Subcutaneous adipose tissue (tissue), 4 donors: ENCODE data around the gene JAGN1. TPM values are rescaled to one million over a fixed set of nuclear protein-coding genes. Genes with fewer than 3 reads are reported as not detected.

Experiments
- total RNA-seq, 4 donors: library from RNA; depleted of rRNA; stranded (reverse); fragments of >200 nt; gene quantifications; one replicate each; pipeline ENCODE4 v1.1.0, GENCODE V29; 2016
- TF ChIP-seq, protein P1 (sequence below): fragments of 450-650 bp; IDR thresholded peaks from one replicate; pipeline ENCODE4 v1.5.1; 2016; ENCODE audit warnings: low read depth, mild to moderate bottlenecking, control low read depth, antibody characterized with exemption, moderate library complexity

Gene JAGN1
- total RNA-seq, 4 donors from 2014 or later: 53.7 to 83.8 (median 60.2) TPM

DNA sequence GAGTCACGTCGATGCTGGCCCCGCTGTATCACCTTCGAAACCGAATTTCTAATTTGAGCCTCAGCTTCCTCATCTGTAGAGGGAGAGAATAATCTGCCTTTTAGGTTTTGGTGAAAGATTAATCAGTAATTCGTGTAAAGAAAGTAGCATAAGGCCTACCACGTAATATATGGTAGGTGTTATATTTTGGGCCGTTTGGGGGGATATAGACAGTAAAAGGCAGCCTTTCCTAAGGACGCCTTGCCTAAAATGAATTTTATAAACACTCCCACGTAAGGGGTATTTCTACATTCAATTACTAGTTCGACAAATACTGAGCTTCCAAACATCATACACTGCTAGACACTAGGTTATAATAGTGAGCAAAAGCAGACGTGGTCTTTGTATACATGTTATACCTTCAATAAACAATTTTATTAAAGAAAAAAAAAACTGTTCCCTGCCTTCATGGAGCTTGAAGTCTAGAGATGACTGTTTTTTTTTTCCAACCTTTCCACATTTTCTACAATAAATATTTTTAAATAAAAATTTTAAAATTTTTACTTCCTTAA is 737 bp downstream of the JAGN1 start:
- TF ChIP-seq, protein P1, sequence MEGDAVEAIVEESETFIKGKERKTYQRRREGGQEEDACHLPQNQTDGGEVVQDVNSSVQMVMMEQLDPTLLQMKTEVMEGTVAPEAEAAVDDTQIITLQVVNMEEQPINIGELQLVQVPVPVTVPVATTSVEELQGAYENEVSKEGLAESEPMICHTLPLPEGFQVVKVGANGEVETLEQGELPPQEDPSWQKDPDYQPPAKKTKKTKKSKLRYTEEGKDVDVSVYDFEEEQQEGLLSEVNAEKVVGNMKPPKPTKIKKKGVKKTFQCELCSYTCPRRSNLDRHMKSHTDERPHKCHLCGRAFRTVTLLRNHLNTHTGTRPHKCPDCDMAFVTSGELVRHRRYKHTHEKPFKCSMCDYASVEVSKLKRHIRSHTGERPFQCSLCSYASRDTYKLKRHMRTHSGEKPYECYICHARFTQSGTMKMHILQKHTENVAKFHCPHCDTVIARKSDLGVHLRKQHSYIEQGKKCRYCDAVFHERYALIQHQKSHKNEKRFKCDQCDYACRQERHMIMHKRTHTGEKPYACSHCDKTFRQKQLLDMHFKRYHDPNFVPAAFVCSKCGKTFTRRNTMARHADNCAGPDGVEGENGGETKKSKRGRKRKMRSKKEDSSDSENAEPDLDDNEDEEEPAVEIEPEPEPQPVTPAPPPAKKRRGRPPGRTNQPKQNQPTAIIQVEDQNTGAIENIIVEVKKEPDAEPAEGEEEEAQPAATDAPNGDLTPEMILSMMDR: no peak

DNA sequence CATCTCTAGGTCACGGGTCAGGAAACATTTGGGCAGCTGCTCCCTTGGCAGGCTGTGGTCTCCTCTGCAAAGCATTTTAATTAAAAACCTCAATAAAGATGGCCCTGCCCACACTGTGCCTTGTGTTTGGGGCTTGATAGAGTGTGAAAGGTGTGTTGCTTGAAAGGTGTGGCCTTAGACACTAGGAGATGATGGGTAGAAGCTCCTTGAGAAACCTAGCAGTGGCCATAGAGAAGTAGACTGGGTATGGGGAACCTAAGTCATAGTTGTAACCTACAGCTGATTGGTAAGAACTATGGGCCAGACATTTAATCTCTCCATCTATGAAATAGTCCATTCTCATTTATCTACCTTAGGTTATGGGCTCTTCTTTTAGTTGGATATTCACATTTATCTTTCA is 3.3 kb downstream of the JAGN1 start:
- TF ChIP-seq, protein P1: no peak

DNA sequence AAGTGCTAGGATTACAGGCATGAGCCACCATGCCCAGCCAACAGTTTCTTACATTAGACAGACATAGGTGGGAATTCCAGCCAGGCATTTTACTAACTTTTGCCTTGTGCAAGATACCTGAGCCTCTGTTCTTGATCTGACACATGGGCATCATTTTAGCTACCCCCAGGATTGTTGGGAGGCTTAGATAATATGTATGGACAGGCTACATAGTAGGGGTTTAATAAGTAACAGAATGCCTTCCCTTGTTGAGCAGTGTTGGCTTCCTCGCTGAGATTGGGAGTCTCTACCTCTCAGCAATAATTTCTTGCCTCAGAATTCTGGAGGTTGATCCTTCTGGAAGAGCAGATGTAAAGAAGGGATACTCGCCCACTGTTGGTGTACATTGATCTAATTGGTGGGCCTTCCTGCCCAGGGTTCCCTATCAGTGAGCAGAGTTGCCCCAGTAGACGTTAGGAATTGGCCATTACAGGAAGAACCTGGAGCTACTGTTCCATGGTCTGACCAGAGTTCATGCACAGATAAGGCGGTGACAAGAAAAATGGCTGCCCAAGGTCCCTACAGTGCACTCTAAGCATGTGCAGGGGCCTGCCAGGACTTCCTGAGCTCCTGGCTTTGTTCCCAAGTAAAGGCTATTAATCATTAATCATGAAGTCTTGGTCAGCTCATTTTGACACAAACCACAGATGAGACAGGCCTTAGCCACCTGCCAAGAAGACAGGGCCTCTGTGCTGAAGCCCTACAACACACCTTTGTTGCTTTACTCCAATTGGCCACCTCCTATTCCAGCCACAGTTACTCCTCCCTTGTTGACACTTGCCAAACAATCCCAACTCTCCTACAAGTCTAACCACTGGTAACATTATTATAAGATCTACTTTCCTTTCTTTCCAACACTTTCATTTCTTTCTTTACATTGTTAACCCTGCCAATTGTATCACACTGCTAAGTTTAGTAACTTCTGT is 7.3 kb downstream of the JAGN1 start:
- TF ChIP-seq, protein P1: no peak

DNA sequence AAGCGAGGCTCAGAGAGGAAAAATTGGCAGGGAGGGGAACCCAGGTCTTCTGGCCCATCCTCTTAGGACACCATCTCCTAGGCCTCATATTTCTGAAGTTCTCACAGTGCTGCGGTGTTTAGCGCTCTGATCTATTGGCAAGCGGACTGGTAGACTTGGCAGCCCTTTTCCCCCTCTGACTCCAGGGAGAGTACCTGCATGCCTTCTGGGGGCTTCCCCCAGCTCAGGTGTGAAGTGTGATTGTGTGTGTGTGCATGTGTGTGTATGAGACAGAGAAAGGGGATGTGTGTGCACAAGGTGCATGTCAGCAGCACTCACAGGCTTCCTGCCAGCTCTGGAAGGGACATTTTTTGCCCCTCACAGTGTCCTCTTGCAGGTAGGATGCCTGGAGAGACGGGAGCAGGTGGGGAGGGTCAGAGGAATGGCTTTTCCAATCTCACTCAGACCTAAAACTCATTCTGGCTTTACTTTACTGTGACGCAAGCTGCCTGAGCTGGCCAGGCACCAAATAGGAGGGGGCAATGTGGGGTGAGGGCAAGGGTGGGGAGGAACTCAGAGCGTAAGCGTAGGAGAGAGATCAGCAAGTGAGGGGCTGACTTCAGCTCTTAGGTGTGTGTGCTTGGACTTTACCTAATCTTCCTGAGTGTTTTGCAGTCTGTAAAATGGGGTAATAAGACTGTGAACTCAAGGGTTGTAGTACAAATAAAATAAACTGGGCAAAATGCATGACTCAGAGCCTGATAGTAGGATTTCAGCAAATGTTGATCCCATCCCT is 8.2 kb downstream of the JAGN1 start:
- TF ChIP-seq, protein P1: no peak

DNA sequence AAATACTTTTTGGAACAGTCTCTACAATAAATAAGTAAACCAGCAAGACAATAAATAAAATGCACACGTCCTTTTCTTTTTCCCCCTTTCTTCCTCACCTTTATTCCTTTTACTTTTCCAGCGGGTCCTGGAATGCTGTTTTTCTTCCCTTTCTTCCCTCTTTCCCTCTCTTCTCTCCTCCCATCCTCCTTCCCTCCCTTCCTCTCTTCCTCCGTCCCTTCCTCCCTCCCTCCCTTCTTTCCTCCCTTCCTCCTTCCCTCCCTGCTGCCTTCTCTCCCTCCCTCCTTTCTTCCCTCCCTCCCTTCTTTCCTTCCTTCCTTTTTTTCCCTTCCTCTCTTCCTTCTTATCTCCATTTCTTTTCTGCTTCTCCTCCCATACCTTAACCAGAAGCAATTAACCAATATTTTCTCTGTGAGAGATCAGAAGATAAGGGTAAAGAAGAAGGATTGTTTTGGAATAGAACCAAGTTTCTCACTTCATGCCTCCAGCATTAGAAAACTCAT is 8.9 kb downstream of the JAGN1 start:
- TF ChIP-seq, protein P1: no peak

DNA sequence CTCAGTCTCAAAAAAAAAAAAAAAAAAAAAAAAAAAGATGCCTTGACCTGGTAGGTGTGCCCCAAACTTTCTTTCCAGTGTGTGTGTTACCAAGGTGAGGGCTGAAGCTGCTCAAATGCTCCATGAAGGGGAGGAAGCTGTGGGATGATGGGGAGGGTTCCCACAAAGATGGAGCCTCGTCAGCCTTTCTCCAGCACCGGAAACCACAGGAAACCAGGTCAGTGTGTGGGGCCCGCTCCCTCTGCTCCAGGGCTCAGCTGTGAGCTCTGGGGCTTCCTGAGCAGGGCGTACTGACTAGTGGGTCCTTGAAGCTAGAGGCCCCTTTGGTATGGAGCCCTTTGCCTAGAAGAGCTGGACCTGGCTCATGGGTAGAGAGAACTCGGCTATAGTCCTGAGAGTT is 11.6 kb downstream of the JAGN1 start:
- TF ChIP-seq, protein P1: no peak
